NB4 (cell line): ENCODE measurements around the gene CD47.

ENCODE experiments used
- MYC ChIP-seq: IDR thresholded peaks from 2 replicates; pipeline ENCODE4 v1.6.1; 2011; ENCODE audit warnings: low read depth, low read length
- POLR2A ChIP-seq: IDR thresholded peaks from 2 replicates; pipeline ENCODE4 v1.6.1; 2011; ENCODE audit warnings: mild to moderate bottlenecking; ENCODE audit not compliant: insufficient read length; ENCODE audit errors: extremely low read depth
- TF ChIP-seq, protein P1 (sequence below): IDR thresholded peaks from one replicate; pipeline ENCODE4 v1.5.1; 2012; ENCODE audit warnings: low read depth, low read length
- TF ChIP-seq, protein P2 (sequence below): IDR thresholded peaks from 2 replicates; pipeline ENCODE4 v1.6.1; 2011; ENCODE audit warnings: low read depth, low read length

DNA sequence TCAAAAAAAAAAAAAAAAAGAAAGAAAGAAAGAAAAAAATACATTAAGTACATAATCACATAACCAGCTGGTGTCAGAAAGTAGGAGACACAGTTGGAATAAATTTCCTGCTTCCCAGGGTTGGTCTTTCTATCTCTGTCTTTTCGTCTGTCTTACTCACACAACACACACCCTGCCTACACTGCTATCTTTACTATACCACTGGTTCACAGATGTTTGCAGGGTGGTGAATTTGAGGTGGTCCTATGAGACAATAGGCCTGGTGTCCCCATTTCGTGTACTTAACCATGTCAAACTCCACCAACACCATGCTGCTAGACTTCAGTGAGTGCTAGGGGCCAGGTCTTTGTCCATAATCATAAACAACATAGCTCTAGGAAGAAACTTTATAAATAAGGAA is 17.6 kb upstream of the CD47 start:
- no peak for TF ChIP-seq POLR2A
- TF ChIP-seq, protein P1, sequence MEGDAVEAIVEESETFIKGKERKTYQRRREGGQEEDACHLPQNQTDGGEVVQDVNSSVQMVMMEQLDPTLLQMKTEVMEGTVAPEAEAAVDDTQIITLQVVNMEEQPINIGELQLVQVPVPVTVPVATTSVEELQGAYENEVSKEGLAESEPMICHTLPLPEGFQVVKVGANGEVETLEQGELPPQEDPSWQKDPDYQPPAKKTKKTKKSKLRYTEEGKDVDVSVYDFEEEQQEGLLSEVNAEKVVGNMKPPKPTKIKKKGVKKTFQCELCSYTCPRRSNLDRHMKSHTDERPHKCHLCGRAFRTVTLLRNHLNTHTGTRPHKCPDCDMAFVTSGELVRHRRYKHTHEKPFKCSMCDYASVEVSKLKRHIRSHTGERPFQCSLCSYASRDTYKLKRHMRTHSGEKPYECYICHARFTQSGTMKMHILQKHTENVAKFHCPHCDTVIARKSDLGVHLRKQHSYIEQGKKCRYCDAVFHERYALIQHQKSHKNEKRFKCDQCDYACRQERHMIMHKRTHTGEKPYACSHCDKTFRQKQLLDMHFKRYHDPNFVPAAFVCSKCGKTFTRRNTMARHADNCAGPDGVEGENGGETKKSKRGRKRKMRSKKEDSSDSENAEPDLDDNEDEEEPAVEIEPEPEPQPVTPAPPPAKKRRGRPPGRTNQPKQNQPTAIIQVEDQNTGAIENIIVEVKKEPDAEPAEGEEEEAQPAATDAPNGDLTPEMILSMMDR: no peak
- TF ChIP-seq, protein P2, sequence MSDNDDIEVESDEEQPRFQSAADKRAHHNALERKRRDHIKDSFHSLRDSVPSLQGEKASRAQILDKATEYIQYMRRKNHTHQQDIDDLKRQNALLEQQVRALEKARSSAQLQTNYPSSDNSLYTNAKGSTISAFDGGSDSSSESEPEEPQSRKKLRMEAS: no peak
- no peak for TF ChIP-seq MYC
